G401 (cell line): ENCODE data around the gene CELF5. TPM values are rescaled to one million over a fixed set of nuclear protein-coding genes. Genes with fewer than 3 reads are reported as not detected.

Source experiments
- DNase-seq: peaks from one replicate; pipeline ENCODE4 v3.0.0-alpha.2; 2015; ENCODE audit warnings: low spot score
- in situ Hi-C: cut with HindIII; loops from 2 replicates; pipeline ENCODE4 v1.10.0; 2016; ENCODE audit warnings: low sequenced_read_pairs, mixed read lengths
- total RNA-seq: library from RNA; depleted of rRNA; stranded (reverse); fragments of >200 nt; shearing (Covaris generic); gene quantifications from 2 replicates; pipeline ENCODE4 v1.2.3, GENCODE V29; 2014; rRNA removed

The CELF5 gene
- 1.5 and 1.7 TPM in 2 replicates for total RNA-seq

DNA sequence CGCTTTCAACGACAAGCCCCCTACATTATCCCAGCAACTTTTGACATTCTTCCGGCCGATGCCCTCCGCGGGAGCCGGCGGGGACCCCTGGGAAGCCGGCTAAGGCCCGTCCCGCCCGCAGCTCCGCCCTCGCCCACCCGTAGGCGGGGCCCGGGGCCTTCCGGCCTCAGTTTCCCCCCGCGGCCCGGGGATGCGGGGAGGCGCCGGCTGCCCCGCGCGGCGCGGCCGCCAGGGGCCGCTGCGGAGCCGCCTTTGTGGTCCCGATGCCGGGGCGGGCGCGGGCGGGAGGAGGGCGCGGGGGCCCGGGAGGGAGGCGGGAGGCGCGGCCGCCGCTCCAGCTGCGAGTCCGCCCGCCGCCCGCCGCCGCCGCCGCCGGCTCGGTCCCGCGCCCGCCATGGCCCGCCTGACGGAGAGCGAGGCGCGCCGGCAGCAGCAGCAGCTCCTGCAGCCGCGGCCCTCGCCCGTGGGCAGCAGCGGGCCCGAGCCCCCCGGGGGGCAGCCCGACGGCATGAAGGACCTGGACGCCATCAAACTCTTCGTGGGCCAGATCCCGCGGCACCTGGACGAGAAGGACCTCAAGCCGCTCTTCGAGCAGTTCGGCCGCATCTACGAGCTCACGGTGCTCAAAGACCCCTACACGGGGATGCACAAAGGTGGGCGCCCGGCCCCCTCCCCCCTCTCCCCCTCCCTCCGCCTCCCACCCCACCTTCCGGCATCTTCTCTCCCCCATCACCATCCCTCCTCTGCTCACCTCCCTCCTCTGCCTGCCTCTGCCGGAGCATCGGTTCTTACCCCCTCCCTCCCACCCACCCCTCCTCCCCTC lies at the start of gene CELF5:
Gene CELF5, plus strand, starts transcription at position 316 of the 823 bp plus-strand sequence. Its CDS starts 79 bp downstream, at position 395.
- in situ Hi-C loops, result no loop called here

DNA sequence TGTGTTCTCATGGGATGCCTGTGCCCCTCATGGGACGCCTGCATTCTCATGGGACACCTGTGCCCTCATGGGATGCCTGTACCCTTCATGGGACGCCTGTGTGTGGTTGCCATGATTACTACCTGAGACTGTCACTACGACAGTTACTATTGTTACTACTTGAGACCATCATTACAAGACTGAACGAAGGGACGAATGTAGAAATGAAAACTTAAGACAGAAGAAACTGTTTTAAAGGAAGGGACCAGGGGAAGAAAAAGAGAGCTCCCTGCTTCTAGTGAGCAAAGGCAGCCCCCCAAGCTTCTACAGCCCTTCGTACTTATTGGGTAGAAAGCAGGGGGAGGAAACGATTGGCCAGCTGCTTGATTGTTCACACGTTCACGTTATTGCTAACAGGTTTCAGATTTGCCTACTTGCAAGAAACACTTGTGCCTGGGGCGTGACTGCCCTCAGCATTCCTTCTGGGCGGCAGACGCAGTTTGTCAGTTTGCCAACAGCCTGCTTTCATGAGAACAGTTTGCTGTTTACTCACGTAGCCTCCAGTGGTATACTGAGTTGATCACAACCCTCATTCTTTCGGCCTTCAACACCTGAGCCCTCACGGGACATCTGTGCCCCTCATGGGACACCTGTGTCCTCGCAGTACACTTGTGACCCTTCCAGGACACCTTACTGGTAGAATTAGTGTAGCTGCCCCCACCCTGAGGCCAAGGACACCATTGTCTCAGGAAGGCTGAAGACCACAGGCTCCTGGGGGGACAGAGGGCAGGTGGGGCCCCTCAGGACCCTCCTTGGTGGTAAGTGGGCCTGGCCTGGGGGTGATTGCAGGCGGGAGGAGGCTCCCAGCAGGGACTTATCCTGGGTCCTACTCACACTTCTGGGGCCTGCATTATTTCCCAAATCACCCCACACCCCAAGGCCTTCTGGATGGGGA lies 48.4 kb upstream of the CELF5 start:
- in situ Hi-C loops, result no loop called here
- no peak for DNase-seq

More for the DNA sequence above, at the start of gene CELF5:
- DNase-seq, result peak; percentile 64

DNA sequence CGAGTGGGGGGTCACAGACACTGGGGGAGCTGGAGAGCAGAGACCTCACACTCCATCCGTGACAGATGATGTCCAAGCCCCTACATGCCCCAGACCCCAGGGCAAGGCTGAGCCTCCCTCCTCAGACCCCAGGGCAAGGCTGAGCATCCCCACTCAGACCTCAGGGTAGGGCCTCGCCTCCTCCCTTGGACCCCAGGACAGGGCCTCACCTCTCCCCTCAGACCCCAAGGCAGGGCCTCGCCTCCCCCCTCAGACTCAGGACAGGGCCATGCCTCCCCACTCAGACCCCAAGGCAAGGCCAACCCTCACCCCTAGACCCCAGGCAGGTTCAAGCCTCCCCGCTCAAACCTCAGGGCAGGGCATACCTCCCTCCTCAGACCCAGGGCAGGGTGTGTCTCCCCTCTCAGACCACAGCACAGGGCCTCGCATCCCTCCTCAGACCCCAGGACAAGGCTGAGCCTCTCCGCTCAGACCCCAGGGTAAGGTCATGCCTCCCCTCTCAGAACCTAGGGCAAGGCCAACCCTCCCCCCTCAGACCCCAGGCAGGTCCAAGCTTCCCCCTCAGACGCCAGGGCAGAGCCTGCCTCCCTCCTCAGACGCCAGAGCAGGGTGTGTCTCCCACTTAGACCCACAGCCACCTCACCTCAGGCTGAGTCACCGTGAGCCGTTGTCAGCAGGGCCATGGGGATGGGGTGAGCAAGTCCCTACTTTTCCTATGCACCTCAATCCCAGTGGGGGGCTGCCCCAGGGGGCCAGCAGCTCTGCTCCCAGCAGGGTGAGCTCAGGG lies 47.6 kb upstream of the CELF5 start:
- in situ Hi-C loops, result no loop called here
- no peak for DNase-seq

DNA sequence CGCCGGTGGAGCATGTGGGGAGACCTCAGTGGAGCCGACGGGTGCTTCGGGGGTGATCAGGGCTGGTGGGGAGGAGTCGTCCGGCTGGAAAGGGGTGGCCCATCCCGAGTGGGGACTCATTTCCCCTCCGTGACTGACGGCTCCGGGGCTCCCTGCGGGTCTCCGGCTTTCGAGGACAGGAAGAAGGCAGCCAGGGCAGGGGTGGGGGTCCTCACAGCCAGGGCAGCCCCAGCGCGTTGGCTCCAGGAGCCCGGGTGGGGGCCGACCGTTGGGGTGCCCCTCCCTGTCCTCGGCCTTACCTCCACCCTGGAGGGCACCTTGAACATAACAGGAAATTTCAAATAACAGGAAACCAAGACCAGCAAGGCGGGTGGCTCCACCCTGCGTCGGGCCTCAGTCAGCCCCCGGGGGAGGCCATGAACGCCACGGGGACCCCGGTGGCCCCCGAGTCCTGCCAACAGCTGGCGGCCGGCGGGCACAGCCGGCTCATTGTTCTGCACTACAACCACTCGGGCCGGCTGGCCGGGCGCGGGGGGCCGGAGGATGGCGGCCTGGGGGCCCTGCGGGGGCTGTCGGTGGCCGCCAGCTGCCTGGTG lies 46.0 kb upstream of the CELF5 start, which contains the start of gene S1PR4:
Gene S1PR4, plus strand, starts transcription at position 393 of the 596 bp plus-strand sequence. Its CDS starts 24 bp downstream, at position 417.
- in situ Hi-C loops, result no loop called here
- no peak for DNase-seq

DNA sequence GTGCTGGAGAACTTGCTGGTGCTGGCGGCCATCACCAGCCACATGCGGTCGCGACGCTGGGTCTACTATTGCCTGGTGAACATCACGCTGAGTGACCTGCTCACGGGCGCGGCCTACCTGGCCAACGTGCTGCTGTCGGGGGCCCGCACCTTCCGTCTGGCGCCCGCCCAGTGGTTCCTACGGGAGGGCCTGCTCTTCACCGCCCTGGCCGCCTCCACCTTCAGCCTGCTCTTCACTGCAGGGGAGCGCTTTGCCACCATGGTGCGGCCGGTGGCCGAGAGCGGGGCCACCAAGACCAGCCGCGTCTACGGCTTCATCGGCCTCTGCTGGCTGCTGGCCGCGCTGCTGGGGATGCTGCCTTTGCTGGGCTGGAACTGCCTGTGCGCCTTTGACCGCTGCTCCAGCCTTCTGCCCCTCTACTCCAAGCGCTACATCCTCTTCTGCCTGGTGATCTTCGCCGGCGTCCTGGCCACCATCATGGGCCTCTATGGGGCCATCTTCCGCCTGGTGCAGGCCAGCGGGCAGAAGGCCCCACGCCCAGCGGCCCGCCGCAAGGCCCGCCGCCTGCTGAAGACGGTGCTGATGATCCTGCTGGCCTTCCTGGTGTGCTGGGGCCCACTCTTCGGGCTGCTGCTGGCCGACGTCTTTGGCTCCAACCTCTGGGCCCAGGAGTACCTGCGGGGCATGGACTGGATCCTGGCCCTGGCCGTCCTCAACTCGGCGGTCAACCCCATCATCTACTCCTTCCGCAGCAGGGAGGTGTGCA lies 45.3 kb upstream of the CELF5 start:
- no peak for DNase-seq
- in situ Hi-C loops, result no loop called here

DNA sequence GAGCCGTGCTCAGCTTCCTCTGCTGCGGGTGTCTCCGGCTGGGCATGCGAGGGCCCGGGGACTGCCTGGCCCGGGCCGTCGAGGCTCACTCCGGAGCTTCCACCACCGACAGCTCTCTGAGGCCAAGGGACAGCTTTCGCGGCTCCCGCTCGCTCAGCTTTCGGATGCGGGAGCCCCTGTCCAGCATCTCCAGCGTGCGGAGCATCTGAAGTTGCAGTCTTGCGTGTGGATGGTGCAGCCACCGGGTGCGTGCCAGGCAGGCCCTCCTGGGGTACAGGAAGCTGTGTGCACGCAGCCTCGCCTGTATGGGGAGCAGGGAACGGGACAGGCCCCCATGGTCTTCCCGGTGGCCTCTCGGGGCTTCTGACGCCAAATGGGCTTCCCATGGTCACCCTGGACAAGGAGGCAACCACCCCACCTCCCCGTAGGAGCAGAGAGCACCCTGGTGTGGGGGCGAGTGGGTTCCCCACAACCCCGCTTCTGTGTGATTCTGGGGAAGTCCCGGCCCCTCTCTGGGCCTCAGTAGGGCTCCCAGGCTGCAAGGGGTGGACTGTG lies 44.6 kb upstream of the CELF5 start:
- in situ Hi-C loops, result no loop called here

DNA sequence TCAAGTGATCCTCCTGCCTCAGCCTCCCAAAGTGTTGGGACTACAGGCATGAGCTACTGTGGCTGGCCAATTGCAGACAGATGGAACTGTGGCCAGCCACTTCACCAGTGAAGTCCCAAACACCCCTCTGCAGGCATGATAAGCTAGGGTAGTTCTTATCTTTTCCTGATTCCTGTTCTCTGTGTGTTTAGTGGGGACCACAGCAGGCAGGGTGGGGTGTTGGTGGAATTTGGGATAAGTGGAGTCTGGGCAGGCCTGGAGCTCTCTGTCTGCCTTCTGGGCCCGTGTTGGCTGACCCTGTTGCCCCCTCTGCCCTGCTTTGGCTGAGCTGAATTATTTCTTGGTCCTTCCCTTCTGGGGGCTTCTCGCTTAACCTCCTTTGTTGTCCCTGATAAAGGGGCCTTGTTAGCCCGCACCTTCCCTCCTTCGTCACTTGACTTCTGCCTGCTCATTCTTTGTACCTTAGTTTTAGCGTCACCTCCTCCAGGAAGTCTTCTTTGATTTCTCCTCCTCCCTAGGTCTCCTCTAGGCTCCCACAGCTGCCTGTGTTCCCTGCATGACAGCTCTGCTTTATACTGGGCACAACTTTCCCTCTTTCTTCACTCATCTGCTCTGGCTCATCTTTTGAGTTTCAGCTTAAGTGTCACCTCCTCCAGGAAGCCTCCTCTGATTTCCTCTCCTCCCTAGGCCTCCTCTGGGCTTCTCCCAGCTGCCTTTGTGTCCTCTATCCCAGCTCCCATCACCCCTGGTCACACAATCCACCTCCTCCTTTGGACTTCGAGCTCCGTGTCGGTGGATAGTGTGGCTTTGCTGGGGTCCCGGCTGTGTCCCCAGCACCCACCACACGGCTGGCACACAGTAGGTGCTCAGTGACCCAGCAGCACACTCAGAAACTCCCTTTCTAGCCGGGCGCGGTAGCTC lies 40.5 kb upstream of the CELF5 start:
- in situ Hi-C loops, result no loop called here
- DNase-seq, result no peak

More for the DNA sequence above, 44.6 kb upstream of the CELF5 start:
- DNase-seq, result no peak

DNA sequence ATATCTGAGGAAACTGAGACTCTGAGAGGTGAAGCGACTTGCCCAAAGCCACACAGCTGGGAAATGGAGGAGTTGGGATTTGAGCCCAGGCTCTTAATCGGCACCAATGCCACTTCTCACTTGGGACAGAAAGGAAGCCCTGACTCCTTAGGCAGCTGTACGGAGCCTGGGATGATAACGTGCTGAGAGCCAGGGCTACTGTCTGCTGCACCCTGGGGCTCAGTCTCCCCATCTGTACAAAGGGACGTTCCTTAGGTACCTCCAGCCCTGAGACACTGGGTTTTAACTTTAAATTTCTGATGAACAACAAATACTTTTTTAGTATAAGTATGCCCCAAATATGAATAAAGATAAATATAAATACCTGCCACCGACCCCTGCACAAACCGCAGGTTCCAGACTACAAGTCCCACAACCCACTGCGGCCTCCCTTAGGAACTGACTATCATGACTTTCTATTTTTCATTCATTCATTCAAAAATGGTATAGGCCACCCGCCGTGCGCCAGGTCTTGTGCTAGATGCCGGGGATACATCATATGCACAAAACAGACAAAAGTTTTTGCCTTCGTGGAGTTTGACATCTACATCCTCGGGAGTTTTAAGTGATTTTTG lies 39.5 kb upstream of the CELF5 start:
- peak; percentile 11 for DNase-seq

DNA sequence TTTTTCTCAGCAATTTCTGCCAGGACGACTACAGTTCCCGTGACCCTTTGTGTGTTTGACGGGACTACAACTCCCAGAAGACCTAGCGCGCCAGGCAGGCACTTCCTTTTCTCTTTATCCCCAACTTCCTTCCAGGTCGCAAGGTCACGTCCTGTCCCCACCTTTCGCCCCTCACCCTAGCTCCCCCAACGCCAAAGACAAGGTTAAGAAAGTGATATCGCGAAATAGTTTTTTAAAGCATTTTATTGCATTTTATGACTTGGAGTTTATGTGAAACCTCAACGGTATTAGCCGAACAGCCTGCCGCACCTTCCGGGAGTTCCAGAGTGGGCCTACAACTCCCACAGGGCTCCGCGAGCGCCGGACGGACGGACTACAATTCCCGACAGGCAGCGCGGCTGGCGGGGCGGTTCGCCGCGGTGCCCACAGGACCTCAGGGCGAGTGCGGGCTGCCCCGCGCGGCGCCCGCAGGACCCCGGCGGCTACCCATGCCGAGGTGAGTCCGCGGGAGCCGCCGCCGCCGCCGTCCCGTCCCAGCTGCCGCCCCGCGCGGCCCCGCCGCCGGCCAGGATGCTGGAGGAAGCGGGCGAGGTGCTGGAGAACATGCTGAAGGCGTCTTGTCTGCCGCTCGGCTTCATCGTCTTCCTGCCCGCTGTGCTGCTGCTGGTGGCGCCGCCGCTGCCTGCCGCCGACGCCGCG lies 38.9 kb upstream of the CELF5 start, which contains the start of gene NCLN:
Gene NCLN, plus strand, starts transcription at position 470 of the 699 bp plus-strand sequence. Its CDS starts 101 bp downstream, at position 571.
- in situ Hi-C loops, result no loop called here
- DNase-seq, result peak; percentile 98

More for the DNA sequence above, 39.5 kb upstream of the CELF5 start:
- in situ Hi-C loops, result no loop called here

DNA sequence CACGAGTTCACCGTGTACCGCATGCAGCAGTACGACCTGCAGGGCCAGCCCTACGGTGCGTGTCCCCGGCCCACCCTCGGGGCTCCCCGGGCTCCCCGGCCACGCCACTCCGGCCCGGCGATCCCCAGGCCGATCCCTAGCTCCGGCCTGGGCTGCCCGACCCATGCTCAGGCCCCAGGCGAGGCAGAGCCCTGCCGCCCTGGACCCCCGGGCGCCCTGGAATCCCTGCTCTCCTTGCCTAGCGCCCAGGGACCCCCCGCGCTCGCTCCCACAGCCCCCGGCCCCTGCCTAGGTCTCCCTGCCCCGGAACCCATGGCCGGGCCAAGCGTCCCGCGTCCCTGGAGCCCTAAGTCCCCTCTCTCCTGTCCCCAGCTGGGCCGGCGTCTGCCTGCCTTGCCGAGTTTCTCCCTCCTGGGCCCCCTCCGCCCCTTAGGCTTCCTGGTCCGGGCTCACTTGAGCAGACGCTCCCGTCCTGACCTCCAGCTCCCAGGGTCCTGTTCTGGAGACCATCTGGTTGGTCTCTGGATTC lies 38.2 kb upstream of the CELF5 start:
- in situ Hi-C loops, result no loop called here
- DNase-seq, result no peak

DNA sequence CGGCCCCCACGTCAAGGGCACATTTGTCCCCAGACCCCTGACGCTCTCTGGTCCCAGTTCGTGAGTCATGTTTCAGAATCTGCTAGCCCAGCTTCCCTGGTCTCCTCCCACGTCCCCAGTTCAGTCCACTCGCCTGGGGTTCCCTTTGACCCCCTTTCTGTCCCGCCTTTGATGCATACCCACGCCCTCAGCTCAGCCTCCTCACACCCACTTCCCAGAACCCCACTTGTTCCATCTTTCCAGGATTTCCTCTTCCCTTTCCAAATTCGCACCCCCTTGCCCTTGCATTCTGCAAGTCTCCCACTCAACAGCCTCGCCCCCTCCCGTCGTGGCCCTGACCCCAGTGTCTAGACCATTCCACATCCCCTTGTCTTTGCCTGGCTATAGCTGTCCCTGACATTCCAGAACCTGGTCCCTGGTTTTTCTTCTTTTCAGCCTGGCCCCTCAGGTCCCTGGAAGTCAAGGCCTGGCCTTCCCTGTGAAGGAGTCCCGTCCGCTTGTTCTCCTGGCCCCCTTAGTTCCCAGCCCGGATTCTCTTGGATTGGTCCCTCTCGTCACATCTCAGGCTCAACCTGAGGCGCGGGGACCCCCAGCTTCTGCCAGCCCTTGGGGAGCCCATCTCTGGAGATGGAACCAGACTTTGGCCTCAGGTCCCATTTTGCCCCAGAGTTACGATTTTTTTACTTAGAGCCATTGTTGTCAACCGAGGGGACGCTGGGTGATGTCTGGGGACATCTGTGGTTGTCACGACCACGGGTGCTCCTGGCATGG lies 37.4 kb upstream of the CELF5 start:
- in situ Hi-C loops, result no loop called here
- no peak for DNase-seq

DNA sequence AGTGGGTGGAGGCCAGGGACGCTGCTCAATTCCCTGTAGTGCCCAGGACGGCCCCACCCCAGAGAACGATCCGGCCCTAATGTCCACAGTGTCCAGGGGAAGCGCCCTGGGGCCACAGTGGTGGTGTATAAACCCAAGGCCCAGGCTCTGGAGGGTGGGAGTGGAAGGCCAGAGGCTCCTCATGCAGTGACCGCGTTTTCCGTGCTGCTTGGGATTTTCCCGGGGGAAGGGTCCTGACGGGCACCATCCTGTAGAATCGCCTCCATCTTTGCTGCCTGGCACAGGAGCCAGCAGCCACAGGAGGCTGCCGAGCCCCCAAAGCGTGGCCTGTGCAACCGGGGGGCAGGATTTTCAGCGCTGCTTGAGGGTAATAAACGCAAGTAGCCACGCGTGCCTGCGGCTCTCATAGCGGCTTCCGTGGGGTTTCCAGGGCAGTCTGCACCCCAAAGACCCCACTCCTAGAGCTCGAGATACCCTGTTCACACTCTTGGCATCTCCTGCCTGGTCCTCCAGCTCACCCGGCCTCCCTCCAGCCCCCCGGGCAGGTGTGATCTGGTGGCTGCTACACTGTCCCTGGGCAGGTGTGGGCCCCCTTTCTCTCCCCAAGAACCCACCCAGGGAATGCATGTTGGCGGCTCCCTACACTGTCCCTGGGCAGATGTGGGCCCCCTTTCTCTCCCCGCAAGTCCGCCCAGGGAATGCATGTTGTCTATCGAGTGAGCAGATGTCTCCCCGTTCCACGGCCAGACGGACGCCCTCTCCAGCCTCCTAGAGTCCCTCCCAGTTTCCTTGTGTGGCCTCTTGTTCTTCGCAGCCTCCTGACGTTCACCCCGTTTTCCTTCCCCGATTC lies 36.6 kb upstream of the CELF5 start:
- no peak for DNase-seq
- in situ Hi-C loops, result no loop called here

DNA sequence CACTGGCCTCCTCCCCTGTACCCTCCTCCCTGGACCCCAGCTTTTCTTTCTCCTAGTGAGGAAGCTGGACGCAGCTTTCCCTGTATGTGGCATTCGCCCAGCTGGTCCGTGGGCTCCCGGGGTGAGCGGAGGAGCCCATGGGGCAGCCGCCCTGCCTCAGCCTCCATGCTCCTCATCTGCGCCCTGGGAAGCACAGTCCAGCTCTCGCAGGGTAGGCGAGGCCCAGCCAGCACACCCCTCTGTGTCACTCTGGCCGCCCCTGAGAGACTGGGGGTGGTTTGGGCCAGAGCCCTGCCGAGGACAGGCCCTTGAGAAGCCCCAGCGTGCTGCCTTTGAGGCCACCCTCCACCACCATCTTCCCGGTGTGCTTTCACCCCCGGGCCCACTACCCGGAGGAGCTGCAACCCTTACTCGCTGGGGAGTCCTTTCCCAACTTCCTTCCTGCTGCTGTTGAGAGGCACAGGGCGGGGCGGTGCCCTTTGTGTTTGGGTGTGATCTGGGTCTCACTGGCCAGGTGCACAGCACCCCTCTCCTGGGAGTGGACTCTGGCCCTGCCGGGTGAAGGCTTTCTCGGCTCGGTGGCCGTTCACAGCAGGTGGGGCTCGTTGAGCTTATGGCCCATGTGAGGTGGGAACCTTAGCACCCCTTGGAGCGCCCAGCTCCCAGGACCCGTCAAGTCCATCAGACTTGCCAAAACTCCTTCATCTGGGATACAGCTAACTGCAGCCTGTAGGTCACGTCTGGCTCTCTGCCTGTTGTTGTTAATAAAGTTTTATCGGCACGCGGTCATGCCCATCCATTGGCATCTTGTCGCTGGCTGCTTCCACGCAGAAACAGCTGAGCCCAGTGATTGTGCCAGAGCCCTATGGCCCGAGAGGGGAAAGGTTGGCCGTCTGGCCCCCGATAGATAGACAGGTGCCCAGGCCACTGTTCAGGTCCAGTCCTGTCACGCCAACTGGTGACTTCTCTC lies 35.5 kb upstream of the CELF5 start:
- in situ Hi-C loops, result no loop called here
- no peak for DNase-seq
